ENCODE measurements around the gene RET.

The RET gene

GRCh38 chr10:43069211-43069515, 7.7 kb upstream of the RET start:
- no peaks in the 10 kb centered on the region for H3F3A ChIP-seq (ENCODE audit: insufficient read depth)
- H3K9ac ChIP-seq (ENCODE audit: low read length): no peak overlapping the region
- no peaks in the 10 kb centered on the region for H3K9me3 ChIP-seq (ENCODE audit: insufficient read depth, low read length)
- no peak overlapping the region for H2AFZ ChIP-seq (ENCODE audit: low read depth, low read length, severe bottlenecking)
- no peaks in the 10 kb centered on the region for H4K20me1 ChIP-seq (ENCODE audit: low read depth, low read length)
- no peaks in the 10 kb centered on the region for H3K36me3 ChIP-seq (ENCODE audit: low read length)
- no peak overlapping the region for H3K4me2 ChIP-seq (ENCODE audit: low read depth, low read length, poor library complexity, severe bottlenecking)
- H3K27me3 ChIP-seq (ENCODE audit: low read length): no peaks in the 10 kb centered on the region
- no peaks in the 10 kb centered on the region for H3K79me2 ChIP-seq (ENCODE audit: insufficient read depth, low read length)
- H3K4me3 ChIP-seq (ENCODE audit: insufficient read depth, low read length, poor library complexity, severe bottlenecking): no peak overlapping the region
- no peak overlapping the region for H3K27ac ChIP-seq (ENCODE audit: low read depth, low read length)
- no peaks in the 10 kb centered on the region for H3K9me2 ChIP-seq (replicated peaks; ENCODE audit: insufficient read depth, low read length)
- no peak for TF ChIP-seq EZH2phosphoT487 (conservative IDR thresholded peaks at IDR 0.05; ENCODE audit: low read length)
- TF ChIP-seq CTCF (IDR thresholded peaks at IDR 0.05; ENCODE audit: insufficient read depth, low read length, poor library complexity, severe bottlenecking): no peak

GRCh38 chr10:43069579-43069978, 7.3 kb upstream of the RET start:
- H2AFZ ChIP-seq (ENCODE audit: low read depth, low read length, severe bottlenecking): no peak overlapping the region
- H3K36me3 ChIP-seq (ENCODE audit: low read length): no peaks in the 10 kb centered on the region

GRCh38 chr10:43070121-43071085, 6.5 kb upstream of the RET start:
- no peaks in the 10 kb centered on the region for H3K9me2 ChIP-seq (replicated peaks; ENCODE audit: insufficient read depth, low read length)
- H3F3A ChIP-seq (ENCODE audit: insufficient read depth): no peaks in the 10 kb centered on the region
- no peaks in the 10 kb centered on the region for H4K20me1 ChIP-seq (ENCODE audit: low read depth, low read length)
- H3K9ac ChIP-seq (ENCODE audit: low read length): no peak overlapping the region
- H2AFZ ChIP-seq (ENCODE audit: low read depth, low read length, severe bottlenecking): no peak overlapping the region
- H3K27me3 ChIP-seq (ENCODE audit: low read length): no peaks in the 10 kb centered on the region
- H3K4me2 ChIP-seq (ENCODE audit: low read depth, low read length, poor library complexity, severe bottlenecking): no peak overlapping the region
- H3K27ac ChIP-seq (ENCODE audit: low read depth, low read length): no peak overlapping the region
- no peaks in the 10 kb centered on the region for H3K9me3 ChIP-seq (ENCODE audit: insufficient read depth, low read length)
- no peaks in the 10 kb centered on the region for H3K79me2 ChIP-seq (ENCODE audit: insufficient read depth, low read length)
- TF ChIP-seq CTCF (IDR thresholded peaks at IDR 0.05; ENCODE audit: insufficient read depth, low read length, poor library complexity, severe bottlenecking) (no peak), EZH2phosphoT487 (conservative IDR thresholded peaks at IDR 0.05; ENCODE audit: low read length) (no peak)
- no peak overlapping the region for H3K4me3 ChIP-seq (ENCODE audit: insufficient read depth, low read length, poor library complexity, severe bottlenecking)
- no peaks in the 10 kb centered on the region for H3K36me3 ChIP-seq (ENCODE audit: low read length)

More at GRCh38 chr10:43069579-43069978, 7.3 kb upstream of the RET start:
- Histone ChIP-seq H4K20me1 (ENCODE audit: low read depth, low read length) (no peaks in the 10 kb centered on the region), H3K27ac (ENCODE audit: low read depth, low read length) (no peak overlapping the region), H3K9me2 (replicated peaks; ENCODE audit: insufficient read depth, low read length) (no peaks in the 10 kb centered on the region), H3K4me2 (ENCODE audit: low read depth, low read length, poor library complexity, severe bottlenecking) (no peak overlapping the region), H3K79me2 (ENCODE audit: insufficient read depth, low read length) (no peaks in the 10 kb centered on the region), H3K9me3 (ENCODE audit: insufficient read depth, low read length) (no peaks in the 10 kb centered on the region), H3K4me3 (ENCODE audit: insufficient read depth, low read length, poor library complexity, severe bottlenecking) (no peak overlapping the region), H3K9ac (ENCODE audit: low read length) (no peak overlapping the region), H3F3A (ENCODE audit: insufficient read depth) (no peaks in the 10 kb centered on the region), H3K27me3 (ENCODE audit: low read length) (no peaks in the 10 kb centered on the region)
- TF ChIP-seq CTCF (IDR thresholded peaks at IDR 0.05; ENCODE audit: insufficient read depth, low read length, poor library complexity, severe bottlenecking): no peak
- no peak for TF ChIP-seq EZH2phosphoT487 (conservative IDR thresholded peaks at IDR 0.05; ENCODE audit: low read length)

Measured in SU-DHL-6 (cell line).